NCI-H345 treated with DMSO at 0.1 percent for 48 hours (cell line): ENCODE data around the gene BACE2.

Experiments
- DNase-seq: peaks from one replicate; lab custom pipeline; 2025; ENCODE audit not compliant: unreplicated experiment; lab: John Stamatoyannopoulos, UW

Gene BACE2

GRCh38 chr21:41167348-41168342 lies at the start of gene BACE2:
Gene BACE2 (plus strand): TSS chr21:41168160. CDS start chr21:41168264, 104 bp downstream.
- peak; percentile 33 for DNase-seq

- DNase-seq, result no peak
Measured at GRCh38 chr21:41119901-41120300, 48.1 kb upstream of the BACE2 start.

- DNase-seq, result no peak
Measured at GRCh38 chr21:41120997-41121396, 47.0 kb upstream of the BACE2 start.

- peak; percentile 55 for DNase-seq
Measured at GRCh38 chr21:41121785-41122415, 46.1 kb upstream of the BACE2 start.

GRCh38 chr21:41124641-41125201 lies 43.2 kb upstream of the BACE2 start:
- DNase-seq, result no peak

- no peak for DNase-seq
Measured at GRCh38 chr21:41128981-41129380, 39.0 kb upstream of the BACE2 start.

- DNase-seq, result no peak
Measured at GRCh38 chr21:41130883-41131282, 37.1 kb upstream of the BACE2 start.

GRCh38 chr21:41133874-41134522 lies 34.0 kb upstream of the BACE2 start:
- peak; percentile 6 for DNase-seq

GRCh38 chr21:41135746-41136145 lies 32.2 kb upstream of the BACE2 start:
- DNase-seq, result no peak

- DNase-seq, result no peak
Measured at GRCh38 chr21:41136286-41136685, 31.7 kb upstream of the BACE2 start.

GRCh38 chr21:41137401-41137800 lies 30.6 kb upstream of the BACE2 start:
- no peak for DNase-seq

- DNase-seq, result no peak
Measured at GRCh38 chr21:41137889-41138288, 30.1 kb upstream of the BACE2 start.

GRCh38 chr21:41138711-41139110 lies 29.2 kb upstream of the BACE2 start:
- no peak for DNase-seq

- DNase-seq, result no peak
Measured at GRCh38 chr21:41139275-41139674, 28.7 kb upstream of the BACE2 start.

GRCh38 chr21:41139951-41140350 lies 28.0 kb upstream of the BACE2 start:
- DNase-seq, result no peak

GRCh38 chr21:41141031-41141457 lies 26.9 kb upstream of the BACE2 start:
- DNase-seq, result no peak

GRCh38 chr21:41142051-41142795 lies 25.7 kb upstream of the BACE2 start:
- peak; percentile 35 for DNase-seq

- DNase-seq, result no peak
Measured at GRCh38 chr21:41143596-41144325, 24.2 kb upstream of the BACE2 start.

GRCh38 chr21:41147096-41147978 lies 20.6 kb upstream of the BACE2 start:
- peak; percentile 96 for DNase-seq
